GM15510 (cell line): ENCODE data around the gene C2CD3.

ENCODE experiments used
- POLR2A ChIP-seq: IDR thresholded peaks from 3 replicates; pipeline ENCODE4 v1.6.1; 2011; ENCODE audit warnings: borderline replicate concordance; ENCODE audit not compliant: insufficient read length; ENCODE audit errors: extremely low read depth

C2CD3 gene

DNA sequence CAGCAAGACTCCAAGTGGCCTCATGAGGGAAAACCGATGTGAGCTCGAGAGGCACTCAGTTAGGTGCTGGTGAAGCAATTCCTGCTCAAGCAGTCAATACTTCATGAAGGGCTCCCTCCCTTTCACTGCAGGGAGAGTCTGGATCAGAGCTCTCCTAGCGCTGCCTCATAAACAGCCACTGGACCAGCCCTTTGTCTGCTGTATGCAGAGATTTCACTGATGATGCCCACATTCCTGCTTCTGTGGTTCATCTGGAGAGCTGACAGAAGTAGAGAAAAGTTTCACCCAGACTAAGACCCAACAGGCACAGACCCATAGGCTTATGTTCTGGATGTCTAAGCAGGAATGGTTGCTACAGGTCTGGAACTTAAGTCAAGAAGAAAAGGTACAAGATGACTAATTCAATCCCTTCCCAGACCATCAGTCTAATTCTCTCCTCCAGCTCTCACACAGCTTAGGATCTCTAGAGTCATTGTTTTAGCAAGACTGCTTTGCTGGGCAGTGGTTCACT, 192.2 kb downstream of the C2CD3 start:
- no peak for TF ChIP-seq POLR2A

DNA sequence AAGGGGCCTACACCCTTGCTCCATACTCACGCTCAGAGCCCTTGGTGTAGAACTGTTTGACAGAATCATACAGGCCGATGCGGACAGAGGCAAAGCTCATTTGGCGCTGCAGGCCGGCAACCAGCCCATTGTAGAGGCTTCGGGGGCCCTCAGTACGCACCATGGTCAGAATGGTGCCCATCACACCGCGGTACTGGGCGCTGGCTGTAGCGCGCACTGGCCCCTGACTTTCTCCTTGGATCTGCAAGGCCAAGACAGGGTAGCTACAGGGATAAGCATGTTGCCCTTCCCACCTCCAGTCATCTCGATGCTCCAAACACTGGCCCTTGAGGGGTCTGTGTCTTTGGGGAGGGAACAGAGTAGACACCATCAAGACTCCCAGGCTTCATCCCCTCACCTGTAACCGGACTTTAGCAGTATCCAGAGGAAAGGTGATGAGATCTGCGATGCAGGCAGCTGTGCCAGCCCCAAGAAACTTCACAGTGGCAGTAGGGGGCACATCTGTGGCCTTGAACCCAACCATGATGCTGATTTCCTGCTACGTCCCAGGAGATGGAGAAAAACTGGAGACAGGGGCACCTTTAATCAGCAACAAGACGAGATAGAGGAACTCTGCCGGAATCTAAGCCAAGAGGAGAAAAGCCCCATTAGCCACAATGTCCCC, 192.8 kb downstream of the C2CD3 start:
- no peak for TF ChIP-seq POLR2A

DNA sequence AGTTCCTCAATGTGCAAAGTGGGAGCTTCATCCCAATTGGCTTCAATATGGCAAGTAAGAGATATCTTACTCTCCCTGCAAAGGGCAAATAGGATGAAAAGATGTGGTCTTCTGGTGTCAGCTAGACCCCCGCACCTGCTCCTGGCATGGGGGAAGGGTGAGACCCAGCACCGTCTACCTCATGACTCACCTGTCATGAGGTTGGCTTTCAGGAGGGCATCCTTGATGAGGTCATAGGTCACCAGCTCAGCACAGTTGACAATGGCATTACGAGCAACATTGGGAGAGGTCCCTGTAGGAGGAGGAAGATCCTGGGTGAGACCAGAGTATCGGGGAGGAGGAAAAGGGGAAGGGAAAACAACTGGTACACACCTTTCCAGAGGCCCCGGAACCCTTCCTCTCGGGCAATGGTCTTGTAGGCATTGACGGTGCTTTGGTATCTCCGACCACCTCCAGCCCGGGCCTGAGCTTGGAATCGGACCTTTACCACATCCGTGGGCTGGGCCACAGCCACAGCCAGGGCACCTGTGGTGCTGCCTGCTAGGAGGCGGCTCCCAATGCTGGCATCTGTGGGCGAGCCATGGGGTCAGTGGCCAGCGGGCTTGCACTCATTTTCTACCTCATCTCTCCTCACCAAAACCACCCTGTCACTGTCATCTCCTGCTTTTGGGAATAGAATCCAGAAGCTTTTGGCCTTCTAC, 194.2 kb downstream of the C2CD3 start:
- TF ChIP-seq POLR2A: no peak

DNA sequence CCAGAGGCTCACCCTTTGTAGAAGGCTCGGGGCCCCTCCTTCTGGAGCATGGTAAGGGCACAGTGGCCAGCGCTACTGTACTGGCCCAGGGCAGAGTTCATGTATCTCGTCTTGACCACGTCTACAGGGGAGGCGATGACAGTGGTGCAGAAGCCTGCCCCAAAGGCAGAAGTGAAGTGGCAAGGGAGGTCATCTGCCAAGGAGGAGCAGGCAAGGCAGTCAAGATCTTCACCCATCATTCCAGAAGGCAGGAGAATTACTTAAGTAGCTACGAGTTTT, 195.4 kb downstream of the C2CD3 start:
- TF ChIP-seq POLR2A: no peak

DNA sequence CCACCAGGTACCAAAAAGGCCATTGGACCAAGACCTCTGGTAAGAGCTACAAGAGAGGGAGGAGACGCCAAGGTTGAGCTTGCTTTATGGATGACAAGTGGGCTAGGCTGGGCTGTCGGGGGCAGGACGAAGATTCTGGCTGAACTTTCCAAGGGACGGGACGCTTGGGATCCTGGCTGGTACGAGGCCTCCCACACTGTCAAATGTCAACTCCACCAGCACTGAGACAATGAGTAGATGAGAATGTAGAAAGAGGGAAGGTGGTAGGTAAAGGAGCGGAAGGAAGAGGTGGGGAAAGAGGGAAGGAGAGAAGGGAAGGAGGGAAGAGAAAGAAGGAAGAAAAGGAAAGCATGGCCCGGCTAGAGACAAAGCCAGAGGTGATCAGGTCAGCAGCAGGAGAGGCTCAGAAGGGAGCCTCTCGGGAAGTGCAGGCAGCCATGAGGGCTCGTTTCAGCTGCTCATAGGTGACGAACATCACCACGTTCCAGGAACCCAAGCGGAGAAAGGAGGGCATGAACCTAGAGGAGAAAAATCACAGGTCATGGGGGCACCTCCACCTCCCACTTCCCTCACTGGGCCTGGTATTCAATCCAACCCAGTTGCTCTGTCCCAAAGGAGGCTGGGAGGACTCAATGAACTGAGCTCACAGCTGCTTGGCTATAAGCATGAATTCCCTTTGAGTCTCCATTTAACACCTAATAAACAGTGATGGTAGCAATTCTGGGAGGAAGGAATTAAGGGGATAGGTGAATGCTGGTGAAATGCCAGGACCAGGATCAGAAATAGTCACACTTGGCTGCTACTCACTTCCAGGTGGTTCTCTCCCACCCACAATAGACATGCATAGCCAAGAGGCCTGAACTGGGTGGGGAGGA, 196.0 kb downstream of the C2CD3 start:
- TF ChIP-seq POLR2A: no peak

DNA sequence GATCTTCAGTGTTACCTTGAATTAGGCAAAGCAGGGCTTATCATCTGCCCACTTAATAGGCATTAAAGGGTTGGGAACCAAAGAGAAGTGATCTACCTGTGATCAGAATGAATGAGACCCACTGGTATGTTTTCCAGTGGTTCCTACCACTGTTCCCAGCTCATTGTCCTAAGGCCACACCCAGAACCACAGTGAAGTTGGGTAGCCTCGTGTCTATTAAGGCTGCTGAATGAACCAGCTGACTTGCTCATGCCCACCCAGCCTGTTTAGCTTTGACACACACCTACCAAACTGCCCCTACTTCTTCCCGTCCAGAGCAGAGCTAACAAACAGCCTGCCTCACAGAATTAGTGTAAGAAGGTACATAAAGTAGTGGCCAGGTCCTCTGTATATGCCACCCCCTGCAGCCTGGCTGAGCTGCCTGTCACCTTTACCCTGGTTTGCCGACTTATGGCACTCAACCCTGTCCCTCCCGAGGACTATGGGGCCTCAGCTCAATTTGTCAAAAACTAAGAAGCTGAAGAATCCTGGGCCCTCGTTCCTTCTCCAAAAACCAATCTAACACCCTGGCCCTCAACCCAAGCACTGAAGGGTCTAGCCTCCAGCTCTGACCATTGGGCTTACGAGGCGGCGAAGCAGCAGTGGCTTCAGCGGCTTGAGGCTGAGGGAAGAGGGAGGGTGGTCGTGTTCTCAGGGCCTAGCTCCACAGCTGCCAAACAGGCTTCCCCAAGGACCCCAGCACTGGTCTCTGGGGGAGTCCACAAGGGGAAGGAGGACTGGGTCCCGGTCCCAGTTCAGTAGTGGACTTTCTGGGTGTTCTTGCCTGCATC, 198.0 kb downstream of the C2CD3 start:
- peak; percentile 9 for TF ChIP-seq POLR2A

DNA sequence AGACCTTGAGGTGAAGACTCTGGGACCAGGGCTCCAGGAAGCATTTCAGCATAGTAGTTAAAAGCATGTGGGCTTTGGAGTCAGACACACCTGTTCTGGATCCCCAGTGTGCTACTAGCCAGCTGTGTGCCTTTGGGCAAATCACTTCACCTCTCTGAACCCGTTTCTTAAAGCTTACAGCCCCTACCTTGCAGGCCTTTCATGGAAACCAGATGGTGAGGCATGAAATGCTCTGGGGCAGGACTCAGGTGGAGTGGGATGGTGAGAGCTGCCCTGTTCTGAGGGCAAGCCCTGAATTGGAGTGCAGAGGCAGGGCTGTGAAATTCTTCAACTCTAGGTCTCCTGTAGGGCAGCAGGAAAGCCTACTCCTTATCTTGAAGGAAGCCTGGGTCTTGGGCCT, 198.6 kb downstream of the C2CD3 start:
- no peak for TF ChIP-seq POLR2A

DNA sequence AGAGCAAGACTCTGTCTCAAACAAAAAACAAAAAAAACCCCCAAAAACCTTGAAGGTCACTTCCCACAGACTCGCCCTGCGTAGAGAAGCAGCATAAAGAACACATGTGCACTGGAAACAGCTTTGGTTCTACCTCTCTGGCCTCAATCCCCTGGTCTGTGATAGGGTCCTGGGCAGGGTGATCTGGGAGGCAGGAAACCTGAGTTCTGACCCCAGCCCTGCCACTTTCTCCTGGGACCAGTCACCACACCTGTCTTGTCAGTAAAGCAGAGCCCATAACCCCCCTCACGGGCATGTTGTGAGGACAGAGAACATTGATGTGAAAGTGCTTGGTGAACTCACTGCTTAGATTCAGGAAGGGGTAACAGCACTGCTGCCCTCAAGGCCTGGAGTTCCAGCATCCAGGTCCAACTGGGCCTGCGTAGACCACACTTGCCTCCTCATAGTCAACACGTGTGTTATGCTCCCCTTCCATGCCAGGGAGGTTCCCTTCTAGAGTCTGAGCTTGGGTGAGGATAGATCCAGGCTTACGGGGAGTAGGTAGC, 199.6 kb downstream of the C2CD3 start:
- TF ChIP-seq POLR2A: peak; percentile 43

DNA sequence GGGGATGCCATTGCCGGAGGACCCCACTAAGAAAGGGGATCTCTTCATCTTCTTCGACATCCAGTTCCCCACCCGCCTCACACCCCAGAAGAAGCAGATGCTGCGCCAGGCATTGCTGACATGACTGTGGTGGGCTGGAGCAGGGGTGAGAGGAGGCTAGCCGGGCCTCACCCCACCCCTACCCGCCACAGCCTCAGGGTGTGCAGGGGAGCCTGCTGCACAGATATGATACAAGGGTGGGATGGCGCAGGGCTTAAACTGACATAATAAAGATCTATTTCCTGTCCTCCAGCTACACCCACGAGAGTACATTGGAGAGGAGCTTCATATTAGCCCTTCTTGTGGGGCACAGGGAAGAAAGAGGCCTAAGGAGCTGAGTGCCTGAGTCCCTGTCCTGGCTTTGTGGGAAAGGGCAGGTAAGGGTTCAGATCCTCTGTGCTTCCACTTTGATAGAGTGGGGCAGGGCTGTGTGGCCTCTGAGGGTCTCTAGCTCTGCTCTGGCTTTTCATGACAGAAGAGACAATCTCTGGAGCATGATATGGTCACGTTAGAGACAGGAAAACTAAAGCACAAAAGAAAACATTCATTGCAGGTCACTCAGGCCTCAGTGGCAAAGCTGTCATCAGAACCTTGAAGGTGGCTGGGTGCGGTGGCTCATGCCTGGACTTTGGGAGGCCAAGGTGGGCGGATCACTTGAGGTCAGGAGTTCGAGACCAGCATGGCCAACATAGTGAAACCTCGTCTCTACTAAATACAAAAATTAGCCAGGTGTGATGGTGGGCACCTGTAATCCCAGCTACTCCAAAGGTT, 200.6 kb downstream of the C2CD3 start:
- no peak for TF ChIP-seq POLR2A

DNA sequence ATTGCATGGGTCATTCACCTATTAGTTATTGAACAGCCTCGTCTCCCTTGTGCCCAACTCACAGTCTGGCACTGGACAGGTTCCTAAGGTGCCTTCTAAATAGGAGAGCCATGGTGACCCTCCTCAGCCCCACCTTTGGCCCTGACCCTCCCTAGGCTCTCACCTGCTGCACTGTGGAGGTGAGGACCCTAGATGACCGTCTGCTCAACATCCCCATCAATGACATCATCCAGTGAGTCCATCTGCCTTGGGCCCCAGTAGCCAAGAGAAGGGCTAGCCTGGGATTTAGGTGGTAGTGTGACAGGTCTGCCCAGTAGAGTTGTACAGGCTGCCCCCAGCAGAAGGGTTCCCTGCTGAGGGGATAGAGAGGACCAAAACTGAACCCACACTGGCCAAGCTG, 201.7 kb downstream of the C2CD3 start:
- no peak for TF ChIP-seq POLR2A

DNA sequence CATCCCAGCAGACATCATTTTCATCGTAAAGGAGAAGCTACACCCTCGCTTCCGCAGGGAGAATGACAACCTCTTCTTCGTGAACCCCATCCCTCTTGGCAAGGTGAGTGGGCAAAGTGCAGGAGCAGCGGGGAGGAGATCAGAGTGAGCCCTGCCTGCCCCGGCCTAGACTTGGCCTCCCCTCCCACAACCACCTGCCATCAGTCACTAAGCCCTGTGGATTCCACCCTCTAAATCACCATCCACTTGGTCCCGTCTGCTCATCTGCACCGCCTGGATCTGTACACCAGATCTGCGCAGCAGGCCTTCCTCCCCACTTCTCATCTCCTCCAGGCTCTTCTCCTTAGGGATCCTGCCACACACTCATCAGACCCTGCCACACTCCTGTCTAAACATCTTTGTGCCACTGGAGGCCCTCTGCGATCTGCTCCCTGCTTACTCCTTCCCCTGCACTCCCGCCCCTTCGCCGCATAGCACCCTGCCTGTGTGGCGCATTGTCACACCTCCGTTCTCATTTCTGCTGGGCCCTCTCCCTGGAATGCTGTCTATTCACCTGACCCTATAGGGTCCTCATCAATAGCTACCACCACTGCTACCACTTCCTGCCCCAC, 202.3 kb downstream of the C2CD3 start:
- TF ChIP-seq POLR2A: no peak

DNA sequence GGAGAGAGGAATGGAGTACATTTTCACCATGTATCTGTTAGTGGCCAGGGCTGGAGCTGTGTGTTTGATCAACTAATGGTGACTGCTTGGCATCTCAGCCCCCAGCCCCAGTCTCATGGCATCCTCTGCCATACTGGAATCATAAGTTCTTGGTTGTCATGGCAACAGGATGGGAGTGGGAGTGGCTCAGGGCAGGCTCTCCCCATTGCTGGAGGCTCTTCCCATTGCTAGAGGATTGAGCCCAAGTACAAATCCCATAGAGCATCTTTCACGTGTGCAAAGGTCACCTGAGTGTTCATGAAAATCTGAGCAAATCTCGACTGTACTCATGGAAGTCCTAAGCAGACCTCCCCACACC, 205.1 kb downstream of the C2CD3 start:
- TF ChIP-seq POLR2A: no peak

DNA sequence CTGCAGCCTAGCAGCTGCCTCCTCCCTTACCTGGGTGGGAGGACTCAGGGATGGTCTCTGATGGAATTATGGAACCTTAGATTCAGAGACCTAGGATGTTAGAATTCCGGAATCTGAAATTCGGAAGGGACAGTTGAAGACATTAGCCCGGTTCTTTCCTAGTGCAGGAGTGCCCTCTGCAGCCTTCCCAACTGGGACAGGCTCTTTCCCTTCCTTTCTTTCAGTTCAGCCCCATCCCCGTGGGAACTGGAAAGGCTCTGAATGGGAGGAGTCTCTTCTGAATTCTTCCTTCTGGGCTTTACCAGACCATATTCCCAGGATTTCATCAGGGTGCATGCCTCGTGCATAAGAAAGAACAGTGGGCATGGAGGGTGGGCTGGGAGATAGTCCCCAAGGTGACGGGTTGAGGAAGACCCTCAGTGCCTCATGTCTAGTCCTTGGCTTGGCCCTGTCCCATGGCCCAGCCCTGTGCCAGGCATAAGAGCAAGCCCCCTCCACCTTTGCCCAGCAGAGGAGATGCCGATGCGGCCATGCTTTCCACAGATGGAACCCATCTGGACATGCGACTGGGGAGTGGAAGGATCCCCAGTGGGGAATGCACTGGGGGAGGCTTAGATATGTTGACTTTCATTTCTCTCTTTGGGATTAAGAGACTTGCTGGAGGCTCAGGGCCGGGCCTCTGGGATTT, 205.6 kb downstream of the C2CD3 start:
- no peak for TF ChIP-seq POLR2A
